Naive B cell (primary cell): ENCODE data around the gene RAB19. TPM values are rescaled to one million over a fixed set of nuclear protein-coding genes. Genes with fewer than 3 reads are reported as not detected.
"Not testable (repeated sequence)": the region's sequence is repeated elsewhere in the genome, so short reads cannot be mapped to it uniquely, and the experiment has no call there.

Experiments used
- ATAC-seq, 2 donors: fragments of 150-1000 bp; cut with Tn5 transposase; 2 replicates each; pipeline ENCODE4 v1.10.0; 2021; ENCODE audit warnings: low read depth in 2 of 2, mild to moderate bottlenecking in 2 of 2, moderate library complexity in 2 of 2
- DNase-seq: peaks from one replicate; pipeline ENCODE4 v3.0.0; 2022
- H3K27ac Mint-ChIP-seq, 6 donors: one replicate each; pipeline ENCODE4 v1.8.0; 2020 to 2022; ENCODE audit warnings: mild to moderate bottlenecking in 6 of 6, mixed read lengths in 6 of 6, moderate library complexity in 5 of 6, inconsistent platforms in 2 of 6
- H3K27me3 Mint-ChIP-seq, 3 donors: one replicate each; pipeline ENCODE4 v1.8.0; 2021 to 2022; ENCODE audit warnings: mixed read lengths in 3 of 3, mild to moderate bottlenecking in 1 of 3
- H3K36me3 Mint-ChIP-seq, 2 donors: one replicate each; pipeline ENCODE4 v1.8.0; 2020 to 2022; ENCODE audit warnings: mixed read lengths in 2 of 2, inconsistent platforms in 1 of 2, mild to moderate bottlenecking in 1 of 2
- H3K4me1 Mint-ChIP-seq, 3 donors: one replicate each; pipeline ENCODE4 v1.8.0; 2020 to 2022; ENCODE audit warnings: mixed read lengths in 3 of 3, inconsistent platforms in 1 of 3, mild to moderate bottlenecking in 1 of 3, moderate library complexity in 1 of 3
- H3K4me3 Mint-ChIP-seq, 8 donors: one replicate each; pipeline ENCODE4 v1.8.0; 2020 to 2022; ENCODE audit warnings: mild to moderate bottlenecking in 8 of 8, mixed read lengths in 8 of 8, moderate library complexity in 8 of 8, inconsistent platforms in 2 of 8
- H3K9me3 Mint-ChIP-seq, 7 donors: one replicate each; pipeline ENCODE4 v1.8.0; 2020 to 2022; ENCODE audit warnings: mixed read lengths in 7 of 7, mild to moderate bottlenecking in 5 of 7, inconsistent platforms in 2 of 7, moderate library complexity in 1 of 7
- polyA plus RNA-seq, 6 donors: library from polyadenylated mRNA; unstranded; fragments of 300-500 nt; fragmentation: Illumina TruSeq; gene quantifications; one replicate each; pipeline ENCODE4 v1.2.3, GENCODE V29; 2021; ENCODE audit warnings: low read depth in 6 of 6

The RAB19 gene
- polyA plus RNA-seq, 6 donors from 2014 or later = 0.61 to 1.1 (median 0.71) TPM; not detected in 3

GRCh38 chr7:140448781-140449480 lies 45.1 kb downstream of the RAB19 start:
- no peak overlapping the region for H3K27ac Mint-ChIP-seq
- H3K27me3 Mint-ChIP-seq = no peaks in the 10 kb centered on the region

GRCh38 chr7:140451716-140452115 lies 47.9 kb downstream of the RAB19 start:
- Mint-ChIP-seq H3K4me3 (peak overlapping the region in 1 of 8 donors; percentile 19), H3K4me1 (peaks cover 21 to 29% (median 28%) of the 10 kb centered on the region in 3 donors), H3K27me3 (no peaks in the 10 kb centered on the region), H3K27ac (peak overlapping the region in 3 of 6 donors; percentile 4 to 65 (median 6)), H3K9me3 (no peaks in the 10 kb centered on the region), H3K36me3 (peaks cover 30 to 31% of the 10 kb centered on the region in 2 donors)
- DNase-seq (no peak), ATAC-seq (no peak)

More at GRCh38 chr7:140448781-140449480, 45.1 kb downstream of the RAB19 start:
- peaks cover 7 to 11% of the 10 kb centered on the region in 2 donors for H3K36me3 Mint-ChIP-seq
- ATAC-seq (no peak), DNase-seq (no peak)
- no peak overlapping the region for H3K4me3 Mint-ChIP-seq
- peaks cover 21 to 28% (median 21%) of the 10 kb centered on the region in 3 donors for H3K4me1 Mint-ChIP-seq
- H3K9me3 Mint-ChIP-seq = no peaks in the 10 kb centered on the region

- H3K4me1 Mint-ChIP-seq = peaks cover 21 to 25% (median 24%) of the 10 kb centered on the region in 3 donors
- H3K9me3 Mint-ChIP-seq = no peaks in the 10 kb centered on the region
- peaks cover 32 to 34% of the 10 kb centered on the region in 2 donors for H3K36me3 Mint-ChIP-seq
- no peaks in the 10 kb centered on the region for H3K27me3 Mint-ChIP-seq
- H3K27ac Mint-ChIP-seq = no peak overlapping the region
- ATAC-seq = no peak
- H3K4me3 Mint-ChIP-seq = no peak overlapping the region
- no peak for DNase-seq
Observed at GRCh38 chr7:140453273-140453672, 49.4 kb downstream of the RAB19 start.

- not testable (repeated sequence) for H3K9me3 Mint-ChIP-seq, H3K4me3 Mint-ChIP-seq, H3K27me3 Mint-ChIP-seq, DNase-seq, ATAC-seq
- H3K27ac Mint-ChIP-seq = peak overlapping the region in 1 of 6 donors; percentile 10
- peaks cover 24 to 25% (median 24%) of the 10 kb centered on the region in 3 donors for H3K4me1 Mint-ChIP-seq
- peaks cover 32 to 38% of the 10 kb centered on the region in 2 donors for H3K36me3 Mint-ChIP-seq
Observed at GRCh38 chr7:140453785-140454656, 50.2 kb downstream of the RAB19 start.

GRCh38 chr7:140454657-140455015 lies 50.8 kb downstream of the RAB19 start:
- Mint-ChIP-seq H3K4me3 (no peak overlapping the region), H3K27me3 (no peaks in the 10 kb centered on the region), H3K36me3 (peaks cover 32 to 38% of the 10 kb centered on the region in 2 donors), H3K4me1 (peaks cover 18 to 22% (median 21%) of the 10 kb centered on the region in 3 donors), H3K27ac (peak overlapping the region in 2 of 6 donors; percentile 10 to 56), H3K9me3 (no peaks in the 10 kb centered on the region)
- ATAC-seq (no peak), DNase-seq (no peak)

GRCh38 chr7:140455743-140456142 lies 51.9 kb downstream of the RAB19 start:
- Mint-ChIP-seq H3K27ac (no peak overlapping the region), H3K4me3 (no peak overlapping the region), H3K4me1 (peaks cover 7 to 19% (median 14%) of the 10 kb centered on the region in 3 donors), H3K27me3 (no peaks in the 10 kb centered on the region), H3K9me3 (no peaks in the 10 kb centered on the region), H3K36me3 (peaks cover 32 to 38% of the 10 kb centered on the region in 2 donors)
- no peak for ATAC-seq
- DNase-seq = no peak

GRCh38 chr7:140456551-140457051 lies 52.7 kb downstream of the RAB19 start:
- DNase-seq (no peak), ATAC-seq (no peak)
- Mint-ChIP-seq H3K27ac (no peak overlapping the region), H3K9me3 (no peaks in the 10 kb centered on the region), H3K4me1 (peaks cover 5 to 18% (median 9%) of the 10 kb centered on the region in 3 donors), H3K4me3 (no peak overlapping the region), H3K27me3 (no peaks in the 10 kb centered on the region), H3K36me3 (peaks cover 32 to 38% of the 10 kb centered on the region in 2 donors)

- Mint-ChIP-seq H3K27me3 (no peaks in the 10 kb centered on the region), H3K4me3 (no peak overlapping the region), H3K4me1 (peaks cover 0 to 8% (median 4%) of the 10 kb centered on the region in 3 donors), H3K36me3 (peaks cover 24 to 29% of the 10 kb centered on the region in 2 donors), H3K9me3 (no peaks in the 10 kb centered on the region), H3K27ac (no peak overlapping the region)
- ATAC-seq (no peak), DNase-seq (no peak)
Observed at GRCh38 chr7:140458201-140458600, 54.3 kb downstream of the RAB19 start.

GRCh38 chr7:140458916-140459315 lies 55.1 kb downstream of the RAB19 start:
- H3K4me1 Mint-ChIP-seq = peaks cover 0 to 8% (median 4%) of the 10 kb centered on the region in 3 donors
- H3K36me3 Mint-ChIP-seq = peaks cover 24 to 28% of the 10 kb centered on the region in 2 donors
- no peak for ATAC-seq
- no peaks in the 10 kb centered on the region for H3K27me3 Mint-ChIP-seq
- no peaks in the 10 kb centered on the region for H3K9me3 Mint-ChIP-seq
- no peak overlapping the region for H3K4me3 Mint-ChIP-seq
- DNase-seq = no peak
- peak overlapping the region in 1 of 6 donors; percentile 20 for H3K27ac Mint-ChIP-seq

GRCh38 chr7:140463111-140463510 lies 59.3 kb downstream of the RAB19 start:
- peaks cover 3 to 13% (median 7%) of the 10 kb centered on the region in 3 donors for H3K4me1 Mint-ChIP-seq
- no peak for ATAC-seq
- H3K9me3 Mint-ChIP-seq = no peaks in the 10 kb centered on the region
- H3K27me3 Mint-ChIP-seq = no peaks in the 10 kb centered on the region
- H3K27ac Mint-ChIP-seq = no peak overlapping the region
- peaks cover 4 to 8% of the 10 kb centered on the region in 2 donors for H3K36me3 Mint-ChIP-seq
- DNase-seq = no peak
- H3K4me3 Mint-ChIP-seq = no peak overlapping the region

GRCh38 chr7:140475747-140476333 lies 72.0 kb downstream of the RAB19 start:
- Mint-ChIP-seq H3K27ac (peak overlapping the region in 3 of 6 donors; percentile 66 to 95 (median 80)), H3K4me1 (peaks cover 17 to 41% (median 32%) of the 10 kb centered on the region in 3 donors), H3K27me3 (no peaks in the 10 kb centered on the region), H3K9me3 (no peaks in the 10 kb centered on the region), H3K4me3 (peak overlapping the region in 6 of 8 donors; percentile 31 to 82 (median 53)), H3K36me3 (no peaks in the 10 kb centered on the region)
- DNase-seq = peak; percentile 49
- no peak for ATAC-seq

- DNase-seq (no peak), ATAC-seq (no peak)
- H3K4me3 Mint-ChIP-seq = peak overlapping the region; percentile 89 to 100 (median 98)
- H3K9me3 Mint-ChIP-seq = no peaks in the 10 kb centered on the region
- H3K4me1 Mint-ChIP-seq = peaks cover 14 to 40% (median 28%) of the 10 kb centered on the region in 3 donors
- no peaks in the 10 kb centered on the region for H3K36me3 Mint-ChIP-seq
- no peaks in the 10 kb centered on the region for H3K27me3 Mint-ChIP-seq
- peak overlapping the region in 4 of 6 donors; percentile 87 to 95 (median 92) for H3K27ac Mint-ChIP-seq
Observed at GRCh38 chr7:140476698-140477261, 72.9 kb downstream of the RAB19 start.
